ENCODE measurements around the gene SEMG2.

The SEMG2 gene

GRCh38 chr20:45183084-45183483 lies 38.1 kb upstream of the SEMG2 start:
- no peaks in the 10 kb centered on the region for H4K20me1 ChIP-seq (ENCODE audit: insufficient read depth, low read length)
- H3K36me3 ChIP-seq (ENCODE audit: insufficient read depth, low read length) = no peaks in the 10 kb centered on the region
- H3K4me2 ChIP-seq (ENCODE audit: insufficient read depth, low read length) = no peak overlapping the region
- no peaks in the 10 kb centered on the region for H3K4me1 ChIP-seq (ENCODE audit: insufficient read depth, low read length)
- no peak for TF ChIP-seq EZH2 (IDR thresholded peaks at IDR 0.05; ENCODE audit: borderline replicate concordance, low read depth, low read length, severe bottlenecking)
- no peak for TF ChIP-seq CTCF (IDR thresholded peaks at IDR 0.05; ENCODE audit: borderline replicate concordance, extremely low read depth, low read length, poor library complexity, severe bottlenecking)
- H2AFZ ChIP-seq (ENCODE audit: low read depth, low read length) = no peak overlapping the region
- H3K9me3 ChIP-seq (ENCODE audit: insufficient read depth, low read length, severe bottlenecking) = no peaks in the 10 kb centered on the region
- no peak for DNase-seq
- H3K27ac ChIP-seq (ENCODE audit: low read length) = no peak overlapping the region
- ATAC-seq (ENCODE audit: insufficient read depth, low read depth) = no peak
- no peaks in the 10 kb centered on the region for H3K79me2 ChIP-seq (ENCODE audit: insufficient read depth, low read length)
- H3K4me3 ChIP-seq (ENCODE audit: low read depth in 1 of 2, low read length in 2 of 2) = no peak overlapping the region
- H3K27me3 ChIP-seq (ENCODE audit: insufficient read depth, low read length, poor library complexity) = peaks cover 17% of the 10 kb centered on the region
- H3K9ac ChIP-seq (ENCODE audit: low read depth, low read length) = no peak overlapping the region

- H3K36me3 ChIP-seq (ENCODE audit: insufficient read depth, low read length) = no peaks in the 10 kb centered on the region
- no peak overlapping the region for H3K4me3 ChIP-seq (ENCODE audit: low read depth in 1 of 2, low read length in 2 of 2)
- DNase-seq (no peak), ATAC-seq (ENCODE audit: insufficient read depth, low read depth) (no peak)
- H3K9me3 ChIP-seq (ENCODE audit: insufficient read depth, low read length, severe bottlenecking) = no peaks in the 10 kb centered on the region
- H3K4me2 ChIP-seq (ENCODE audit: insufficient read depth, low read length) = no peak overlapping the region
- no peak overlapping the region for H2AFZ ChIP-seq (ENCODE audit: low read depth, low read length)
- no peaks in the 10 kb centered on the region for H3K4me1 ChIP-seq (ENCODE audit: insufficient read depth, low read length)
- H4K20me1 ChIP-seq (ENCODE audit: insufficient read depth, low read length) = no peaks in the 10 kb centered on the region
- peaks cover 13% of the 10 kb centered on the region for H3K27me3 ChIP-seq (ENCODE audit: insufficient read depth, low read length, poor library complexity)
- H3K9ac ChIP-seq (ENCODE audit: low read depth, low read length) = no peak overlapping the region
- no peaks in the 10 kb centered on the region for H3K79me2 ChIP-seq (ENCODE audit: insufficient read depth, low read length)
- TF ChIP-seq EZH2 (IDR thresholded peaks at IDR 0.05; ENCODE audit: borderline replicate concordance, low read depth, low read length, severe bottlenecking) (no peak), CTCF (IDR thresholded peaks at IDR 0.05; ENCODE audit: borderline replicate concordance, extremely low read depth, low read length, poor library complexity, severe bottlenecking) (no peak)
- no peak overlapping the region for H3K27ac ChIP-seq (ENCODE audit: low read length)
Measured at GRCh38 chr20:45187693-45188092, 33.5 kb upstream of the SEMG2 start.

- ATAC-seq (ENCODE audit: insufficient read depth, low read depth) (no peak), DNase-seq (no peak)
- peaks cover 13% of the 10 kb centered on the region for H3K27me3 ChIP-seq (ENCODE audit: insufficient read depth, low read length, poor library complexity)
- no peak overlapping the region for H3K4me3 ChIP-seq (ENCODE audit: low read depth in 1 of 2, low read length in 2 of 2)
- no peaks in the 10 kb centered on the region for H3K4me1 ChIP-seq (ENCODE audit: insufficient read depth, low read length)
- H4K20me1 ChIP-seq (ENCODE audit: insufficient read depth, low read length) = no peaks in the 10 kb centered on the region
- no peak overlapping the region for H3K4me2 ChIP-seq (ENCODE audit: insufficient read depth, low read length)
- H2AFZ ChIP-seq (ENCODE audit: low read depth, low read length) = no peak overlapping the region
- no peak overlapping the region for H3K27ac ChIP-seq (ENCODE audit: low read length)
- TF ChIP-seq EZH2 (IDR thresholded peaks at IDR 0.05; ENCODE audit: borderline replicate concordance, low read depth, low read length, severe bottlenecking) (no peak), CTCF (IDR thresholded peaks at IDR 0.05; ENCODE audit: borderline replicate concordance, extremely low read depth, low read length, poor library complexity, severe bottlenecking) (no peak)
- H3K79me2 ChIP-seq (ENCODE audit: insufficient read depth, low read length) = no peaks in the 10 kb centered on the region
- no peaks in the 10 kb centered on the region for H3K36me3 ChIP-seq (ENCODE audit: insufficient read depth, low read length)
- no peaks in the 10 kb centered on the region for H3K9me3 ChIP-seq (ENCODE audit: insufficient read depth, low read length, severe bottlenecking)
- H3K9ac ChIP-seq (ENCODE audit: low read depth, low read length) = no peak overlapping the region
Measured at GRCh38 chr20:45189067-45189609, 32.0 kb upstream of the SEMG2 start.

DNA sequence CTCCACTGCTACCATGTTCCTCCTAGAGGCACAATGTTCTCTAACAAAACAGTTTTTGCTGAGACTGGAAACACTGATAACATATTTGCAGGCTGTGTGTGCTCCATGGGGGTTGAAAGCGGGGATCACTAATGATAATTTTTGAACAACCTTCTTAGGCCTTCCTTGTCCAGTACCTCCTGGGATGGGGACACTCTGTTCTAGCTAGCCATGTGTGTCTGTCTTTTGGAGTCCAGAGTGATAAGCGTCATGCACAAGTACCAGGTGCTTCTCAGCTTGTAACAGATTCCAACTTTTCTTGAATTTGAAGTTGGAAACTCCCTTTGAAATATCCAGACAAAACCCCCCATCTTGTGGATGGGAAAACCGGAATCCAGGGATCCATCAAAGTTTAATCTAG lies 31.3 kb upstream of the SEMG2 start:
- Histone ChIP-seq H4K20me1 (ENCODE audit: insufficient read depth, low read length) (no peaks in the 10 kb centered on the region), H2AFZ (ENCODE audit: low read depth, low read length) (no peak overlapping the region), H3K4me1 (ENCODE audit: insufficient read depth, low read length) (no peaks in the 10 kb centered on the region), H3K9ac (ENCODE audit: low read depth, low read length) (no peak overlapping the region), H3K4me2 (ENCODE audit: insufficient read depth, low read length) (no peak overlapping the region), H3K4me3 (ENCODE audit: low read depth in 1 of 2, low read length in 2 of 2) (no peak overlapping the region), H3K27ac (ENCODE audit: low read length) (no peak overlapping the region), H3K79me2 (ENCODE audit: insufficient read depth, low read length) (no peaks in the 10 kb centered on the region), H3K27me3 (ENCODE audit: insufficient read depth, low read length, poor library complexity) (peaks cover 13% of the 10 kb centered on the region), H3K9me3 (ENCODE audit: insufficient read depth, low read length, severe bottlenecking) (no peaks in the 10 kb centered on the region), H3K36me3 (ENCODE audit: insufficient read depth, low read length) (no peaks in the 10 kb centered on the region)
- no peak for TF ChIP-seq CTCF (IDR thresholded peaks at IDR 0.05; ENCODE audit: borderline replicate concordance, extremely low read depth, low read length, poor library complexity, severe bottlenecking)
- ATAC-seq (ENCODE audit: insufficient read depth, low read depth) (no peak), DNase-seq (no peak)

All from DND-41 (cell line).